B cell (primary cell): ENCODE data around the gene CCDC187. TPM values are rescaled to one million over a fixed set of nuclear protein-coding genes. Genes with fewer than 3 reads are reported as not detected.

ENCODE experiments used
- ATAC-seq: fragments of 200-7000 bp; cut with Tn5 transposase; one replicate; pipeline ENCODE4 v1.10.0; 2021; ENCODE audit warnings: low read depth, mild to moderate bottlenecking, moderate number of reproducible peaks, moderate library complexity
- CTCF ChIA-PET: fragments of 350-600 bp; sonication (Branson Sonifier 250); formaldehyde crosslinking; loops from one replicate; lab custom pipeline; 2021; ENCODE audit warnings: antibody characterized with exemption, inconsistent platforms; lab: Charles Lee
- POLR2A ChIA-PET: fragments of 350-600 bp; sonication (Branson Sonifier 250); formaldehyde crosslinking; loops from one replicate; lab custom pipeline; 2021; ENCODE audit warnings: antibody characterized with exemption; lab: Charles Lee
- DNase-seq: peaks from one replicate; pipeline ENCODE4 v3.0.0; 2013
- H2AFZ ChIP-seq: 2 replicates; pipeline ENCODE4 v1.6.1; 2012; ENCODE audit warnings: mild to moderate bottlenecking, low read depth, low read length; ENCODE audit not compliant: insufficient read depth, poor library complexity, severe bottlenecking
- H3K27ac ChIP-seq, 2 donors: 1 replicate in 1 of 2; 2 replicates in 1 of 2; pipeline ENCODE4 v1.5.1; 2012 to 2013; ENCODE audit warnings: low read length in 2 of 2, mild to moderate bottlenecking in 2 of 2, moderate library complexity in 1 of 2
- H3K27me3 ChIP-seq, 4 experiments: fragments of 200-600 bp in 1 of 4; sonication (generic) in 1 of 4; replicated peaks in 1 of 4; 1 replicate in 2 of 4; 2 replicates in 2 of 4; pipeline versions ENCODE4 v1.6.1 to v1.7.0; 2013 to 2016; ENCODE audit warnings: low read length in 3 of 4, mild to moderate bottlenecking in 2 of 4, mixed read lengths in 1 of 4, moderate library complexity in 1 of 4; ENCODE audit not compliant: insufficient read depth in 4 of 4, control insufficient read depth in 3 of 4; ENCODE audit errors: control extremely low read depth in 1 of 4
- H3K36me3 ChIP-seq, 2 experiments: replicated peaks in 1 of 2; 1 replicate in 1 of 2; 2 replicates in 1 of 2; pipeline versions ENCODE4 v1.6.1 to v1.7.1; 2013; ENCODE audit warnings: low read length in 1 of 2; ENCODE audit not compliant: insufficient read depth in 2 of 2, control insufficient read depth in 1 of 2; ENCODE audit errors: control extremely low read depth in 1 of 2, extremely low read depth in 1 of 2
- H3K4me1 ChIP-seq, 2 donors: fragments of 200-600 bp in 1 of 2; sonication (generic) in 1 of 2; 1 replicate in 1 of 2; 2 replicates in 1 of 2; pipeline versions ENCODE4 v1.5.1 to v1.6.1; 2013 to 2017; ENCODE audit warnings: low read length in 2 of 2; ENCODE audit not compliant: control insufficient read depth in 2 of 2, insufficient read depth in 2 of 2
- H3K4me2 ChIP-seq: replicated peaks from 2 replicates; pipeline ENCODE3; 2012; ENCODE audit warnings: mild to moderate bottlenecking, low read depth, low read length; ENCODE audit not compliant: poor library complexity, severe bottlenecking
- H3K4me3 ChIP-seq, 5 experiments: fragments of 200-600 bp in 1 of 5; sonication (generic) in 1 of 5; 1 replicate in 3 of 5; 2 replicates in 2 of 5; pipeline versions ENCODE4 v1.5.1 to v1.7.0; 2011 to 2016; ENCODE audit warnings: low read length in 4 of 5, mild to moderate bottlenecking in 4 of 5, low read depth in 2 of 5, control low read depth in 1 of 5, moderate library complexity in 1 of 5; ENCODE audit not compliant: insufficient read depth in 1 of 5; ENCODE audit errors: control extremely low read depth in 1 of 5, extremely low read depth in 1 of 5
- H3K79me2 ChIP-seq: fragments of 200-600 bp; sonication (generic); one replicate; pipeline ENCODE4 v1.6.0; 2016; ENCODE audit warnings: low read length; ENCODE audit not compliant: control insufficient read depth, insufficient read depth
- H3K9ac ChIP-seq: fragments of 200-600 bp; sonication (generic); 2 replicates; pipeline ENCODE4 v1.6.1; 2017; ENCODE audit warnings: mild to moderate bottlenecking, low read length, moderate library complexity
- H3K9me3 ChIP-seq, 3 donors: one replicate each; pipeline versions ENCODE4 v1.6.1 to v1.7.1; 2013; ENCODE audit warnings: low read length in 2 of 3; ENCODE audit not compliant: control insufficient read depth in 2 of 3, insufficient read depth in 1 of 3; ENCODE audit errors: control extremely low read depth in 1 of 3
- H4K20me1 ChIP-seq: 2 replicates; pipeline ENCODE4 v1.6.0; 2012; ENCODE audit warnings: mild to moderate bottlenecking, low read length; ENCODE audit not compliant: insufficient read depth, control insufficient read depth, poor library complexity, severe bottlenecking
- H3K27ac Mint-ChIP-seq: one replicate; pipeline ENCODE4 v1.8.0; 2021; ENCODE audit warnings: mixed read lengths
- H3K27me3 Mint-ChIP-seq: one replicate; pipeline ENCODE4 v1.8.0; 2021; ENCODE audit warnings: mixed read lengths
- H3K4me1 Mint-ChIP-seq: one replicate; pipeline ENCODE4 v1.8.0; 2021; ENCODE audit warnings: mixed read lengths
- H3K4me3 Mint-ChIP-seq: one replicate; pipeline ENCODE4 v1.8.0; 2021; ENCODE audit warnings: mixed read lengths
- H3K9me3 Mint-ChIP-seq: one replicate; pipeline ENCODE4 v1.8.0; 2022; ENCODE audit warnings: mixed read lengths; ENCODE audit not compliant: insufficient read depth
- CTCF ChIP-seq: fragments of 200-600 bp; IDR thresholded peaks from one replicate; pipeline ENCODE4 v1.8.0; 2022; ENCODE audit warnings: antibody characterized with exemption, mild to moderate bottlenecking
- EZH2 ChIP-seq: IDR thresholded peaks from 2 replicates; pipeline ENCODE4 v1.6.1; 2012; ENCODE audit warnings: borderline replicate concordance, low read depth, mild to moderate bottlenecking, moderate library complexity, low read length; ENCODE audit not compliant: insufficient read depth, poor library complexity, severe bottlenecking
- WGBS: methylation state at CpG from one replicate; pipeline ENCODE4 v1.1.5; 2013; ENCODE audit warnings: missing lambda C conversion rate; ENCODE audit not compliant: insufficient coverage; 5-methylcytosine and 5-hydroxymethylcytosine counted together
- intact Hi-C: fragments of 100-400 bp; cut with micrococcal nuclease; formaldehyde crosslinking; loops from one replicate; pipeline ENCODE4 v1.10.0; 2022
- polyA plus RNA-seq: library from polyadenylated mRNA; depleted of rRNA; stranded (reverse); fragments of >200 nt; gene quantifications from 2 replicates; pipeline ENCODE4 v1.2.3, GENCODE V29; 2012
- total RNA-seq, 2 donors: library from RNA; stranded (reverse); fragments of 120-200 nt in 1 of 2; gene quantifications; 1 replicate in 1 of 2; 2 replicates in 1 of 2; pipeline versions ENCODE4 v1.2.3 to v1.2.4, GENCODE V29; 2013 to 2022

Gene CCDC187
- total and polyA plus RNA-seq, 2 donors (not counting 1 experiment from before 2014, with no cell fraction given): 1.5 to 7.6 TPM

GRCh38 chr9:136273921-136274785 lies 29.7 kb downstream of the CCDC187 start:
- Histone ChIP-seq H2AFZ (no peak overlapping the region), H3K79me2 (no peaks in the 10 kb centered on the region), H3K9me3 (no peaks in the 10 kb centered on the region), H4K20me1 (no peaks in the 10 kb centered on the region), H3K9ac (no peak overlapping the region), H3K4me2 (no peak overlapping the region), H3K27ac (no peak overlapping the region), H3K4me3 (no peak overlapping the region), H3K4me1 (no peaks in the 10 kb centered on the region), H3K27me3 (no peaks in the 10 kb centered on the region), H3K36me3 (no peaks in the 10 kb centered on the region)
- intact Hi-C loops: no loop called here
- Mint-ChIP-seq H3K27me3 (peaks cover 7% of the 10 kb centered on the region), H3K4me1 (no peaks in the 10 kb centered on the region), H3K4me3 (no peak overlapping the region), H3K27ac (no peak overlapping the region), H3K9me3 (no peaks in the 10 kb centered on the region)
- WGBS: 91% methylated on average over 25 of the region's 28 CpGs
- ATAC-seq (no peak), DNase-seq (no peak)
- TF ChIP-seq CTCF: no peak
- no peak for TF ChIP-seq EZH2
- POLR2A ChIA-PET: no interaction called here
- CTCF ChIA-PET: interaction anchor here (1.0 kb wide), 1 partner anchor 9 kb away, joined by 3 read pairs; no protein-coding TSS in a partner anchor

GRCh38 chr9:136273244-136273865 lies 30.5 kb downstream of the CCDC187 start:
- no peak overlapping the region for H3K27ac Mint-ChIP-seq
- CTCF ChIA-PET: no interaction called here

More at GRCh38 chr9:136273244-136273865, 30.5 kb downstream of the CCDC187 start:
- Mint-ChIP-seq H3K4me1 (no peaks in the 10 kb centered on the region), H3K27me3 (peaks cover 7% of the 10 kb centered on the region), H3K9me3 (no peaks in the 10 kb centered on the region), H3K4me3 (no peak overlapping the region)
- DNase-seq (no peak), ATAC-seq (no peak)
- POLR2A ChIA-PET: no interaction called here
- WGBS: 91% methylated on average over 12 of the region's 14 CpGs
- H3K9me3 ChIP-seq: no peaks in the 10 kb centered on the region
- H3K9ac ChIP-seq: no peak overlapping the region
- H3K36me3 ChIP-seq: no peaks in the 10 kb centered on the region
- no peaks in the 10 kb centered on the region for H3K4me1 ChIP-seq
- H3K27ac ChIP-seq: no peak overlapping the region
- no peak overlapping the region for H3K4me3 ChIP-seq
- no peaks in the 10 kb centered on the region for H4K20me1 ChIP-seq
- H3K27me3 ChIP-seq: no peaks in the 10 kb centered on the region
- H3K4me2 ChIP-seq: no peak overlapping the region
- no peak overlapping the region for H2AFZ ChIP-seq
- intact Hi-C loops: no loop called here
- no peaks in the 10 kb centered on the region for H3K79me2 ChIP-seq
- TF ChIP-seq CTCF (no peak), EZH2 (no peak)
